GM12872 (cell line): ENCODE data around the gene SPINT1.

Experiments used
- TF ChIP-seq, protein P1 (sequence below): IDR thresholded peaks from 3 replicates; pipeline ENCODE4 v1.5.1; 2011; ENCODE audit warnings: low read depth, mild to moderate bottlenecking, low read length, moderate library complexity; ENCODE audit not compliant: insufficient read depth

SPINT1 gene

GRCh38 chr15:40891810-40892446 lies 48.1 kb downstream of the SPINT1 start:
- TF ChIP-seq, protein P1, sequence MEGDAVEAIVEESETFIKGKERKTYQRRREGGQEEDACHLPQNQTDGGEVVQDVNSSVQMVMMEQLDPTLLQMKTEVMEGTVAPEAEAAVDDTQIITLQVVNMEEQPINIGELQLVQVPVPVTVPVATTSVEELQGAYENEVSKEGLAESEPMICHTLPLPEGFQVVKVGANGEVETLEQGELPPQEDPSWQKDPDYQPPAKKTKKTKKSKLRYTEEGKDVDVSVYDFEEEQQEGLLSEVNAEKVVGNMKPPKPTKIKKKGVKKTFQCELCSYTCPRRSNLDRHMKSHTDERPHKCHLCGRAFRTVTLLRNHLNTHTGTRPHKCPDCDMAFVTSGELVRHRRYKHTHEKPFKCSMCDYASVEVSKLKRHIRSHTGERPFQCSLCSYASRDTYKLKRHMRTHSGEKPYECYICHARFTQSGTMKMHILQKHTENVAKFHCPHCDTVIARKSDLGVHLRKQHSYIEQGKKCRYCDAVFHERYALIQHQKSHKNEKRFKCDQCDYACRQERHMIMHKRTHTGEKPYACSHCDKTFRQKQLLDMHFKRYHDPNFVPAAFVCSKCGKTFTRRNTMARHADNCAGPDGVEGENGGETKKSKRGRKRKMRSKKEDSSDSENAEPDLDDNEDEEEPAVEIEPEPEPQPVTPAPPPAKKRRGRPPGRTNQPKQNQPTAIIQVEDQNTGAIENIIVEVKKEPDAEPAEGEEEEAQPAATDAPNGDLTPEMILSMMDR = peak; percentile 76

GRCh38 chr15:40892447-40893012 lies 48.7 kb downstream of the SPINT1 start:
- TF ChIP-seq, protein P1 = no peak

DNA sequence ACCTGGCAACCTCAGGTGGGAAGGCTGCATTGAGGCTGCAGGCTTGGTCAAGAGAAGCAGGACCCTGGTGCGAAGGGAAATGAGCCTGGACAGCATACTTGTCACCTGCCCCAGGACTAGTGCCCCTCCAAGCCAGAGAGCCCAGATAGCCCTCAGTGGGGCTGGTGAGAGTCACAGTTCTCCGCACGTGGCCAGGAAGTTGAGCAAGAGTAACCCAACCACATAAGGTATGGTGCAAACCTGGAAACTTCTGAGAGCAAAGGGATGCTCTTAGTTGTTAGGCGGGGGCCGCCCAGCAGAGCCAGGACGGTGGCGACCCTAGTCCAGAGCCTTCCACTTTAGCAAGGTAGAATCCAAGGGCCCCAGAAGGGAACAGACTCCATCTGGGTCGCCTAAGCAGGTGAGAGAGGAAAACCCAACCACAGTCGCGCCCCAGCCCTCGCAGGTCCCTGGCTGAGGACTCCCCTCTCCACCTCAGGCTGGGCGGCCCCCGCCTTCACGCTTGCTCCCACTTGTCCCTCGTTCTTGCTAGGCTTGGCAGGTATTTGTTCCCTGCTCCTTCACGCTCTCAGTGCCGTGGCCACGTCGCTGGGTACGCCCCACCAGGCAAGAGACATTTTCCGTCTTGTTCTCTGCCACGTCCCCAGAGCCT lies 49.3 kb downstream of the SPINT1 start:
- TF ChIP-seq, protein P1 = no peak

DNA sequence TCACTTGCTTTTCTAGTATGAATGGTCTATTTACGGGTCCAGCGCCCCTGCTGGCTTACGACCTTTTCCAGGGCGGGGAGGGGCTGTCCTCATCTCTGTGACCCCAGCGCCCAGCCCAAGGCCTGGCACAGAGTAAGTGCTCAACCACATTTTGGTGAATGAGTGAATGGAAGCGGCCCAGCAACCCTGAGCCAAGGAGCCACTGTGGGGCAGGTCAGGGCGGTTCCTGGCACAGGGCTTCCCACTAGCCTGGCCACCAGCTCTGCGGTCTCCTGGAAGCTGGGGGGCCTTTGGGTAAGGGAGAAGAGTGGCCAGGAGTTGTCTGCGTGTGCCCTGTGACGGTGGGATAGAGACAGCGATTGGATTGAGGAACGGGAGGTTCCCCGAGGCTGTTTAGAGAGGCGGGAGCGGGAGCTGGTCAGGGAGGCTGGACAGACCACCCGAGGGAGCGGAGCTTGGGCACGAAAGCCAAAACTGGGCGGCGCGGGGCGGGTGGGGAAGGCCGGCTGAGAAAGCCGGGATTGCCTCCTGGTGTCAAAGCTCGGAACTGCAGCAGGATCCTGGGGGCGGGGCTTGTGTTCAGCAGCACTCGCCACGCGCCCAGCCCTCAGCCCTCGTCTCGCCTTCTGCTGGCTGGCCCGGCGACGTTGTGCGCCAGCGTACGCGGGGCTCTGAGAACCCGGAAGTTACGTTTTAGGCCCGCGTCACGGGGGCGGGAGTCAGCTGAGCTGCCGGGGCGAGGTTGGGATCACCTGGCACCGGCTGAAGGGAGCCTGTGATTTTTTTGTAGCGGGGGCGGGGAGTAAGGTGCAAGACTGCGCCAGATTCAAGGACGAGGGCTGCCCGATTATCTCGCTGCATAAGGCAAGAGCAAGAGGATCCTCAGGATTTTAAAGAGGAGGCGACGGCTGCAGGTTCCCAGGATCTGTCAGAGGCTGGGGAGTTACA lies 50.2 kb downstream of the SPINT1 start, which contains the start of gene VPS18:
Gene VPS18 (plus strand): TSS at position 718 of the 948 bp plus-strand sequence. CDS start 319 bp downstream, outside the sequence.
- TF ChIP-seq, protein P1 = peak; percentile 93

DNA sequence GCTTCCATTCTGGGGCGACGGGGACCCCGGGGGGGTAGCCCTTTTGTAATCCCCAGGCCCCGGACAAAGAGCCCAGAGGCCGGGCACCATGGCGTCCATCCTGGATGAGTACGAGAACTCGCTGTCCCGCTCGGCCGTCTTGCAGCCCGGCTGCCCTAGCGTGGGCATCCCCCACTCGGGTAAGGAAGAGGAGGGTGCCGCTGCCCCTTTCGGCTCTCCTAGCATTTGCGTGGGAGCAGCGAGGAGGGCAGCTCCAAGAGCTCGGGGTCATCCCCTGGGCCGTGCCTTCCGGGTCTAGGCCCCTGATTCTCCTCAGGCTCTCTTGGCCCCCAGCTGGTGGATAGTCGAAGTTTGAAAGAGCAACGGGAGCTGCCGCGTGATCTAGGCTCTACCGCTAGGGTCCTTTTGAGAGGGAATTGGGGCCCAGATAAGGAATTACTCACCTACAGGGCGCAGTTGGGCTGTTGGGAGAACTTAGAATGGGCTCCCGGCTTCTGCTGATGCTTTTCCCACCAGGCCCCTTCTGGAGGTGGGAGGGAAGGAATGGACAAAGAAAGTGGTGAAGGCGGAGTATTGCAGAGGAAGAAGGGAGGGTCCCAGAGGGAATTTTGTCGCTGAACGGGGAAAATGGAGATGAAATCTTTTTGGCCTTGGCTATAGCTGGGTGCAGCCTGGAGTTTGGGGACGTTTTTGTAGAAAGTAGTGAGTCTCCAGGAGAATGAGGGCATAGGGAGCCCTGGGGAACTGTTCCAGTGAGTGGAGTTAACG lies 51.0 kb downstream of the SPINT1 start:
- TF ChIP-seq, protein P1 = peak; percentile 69

DNA sequence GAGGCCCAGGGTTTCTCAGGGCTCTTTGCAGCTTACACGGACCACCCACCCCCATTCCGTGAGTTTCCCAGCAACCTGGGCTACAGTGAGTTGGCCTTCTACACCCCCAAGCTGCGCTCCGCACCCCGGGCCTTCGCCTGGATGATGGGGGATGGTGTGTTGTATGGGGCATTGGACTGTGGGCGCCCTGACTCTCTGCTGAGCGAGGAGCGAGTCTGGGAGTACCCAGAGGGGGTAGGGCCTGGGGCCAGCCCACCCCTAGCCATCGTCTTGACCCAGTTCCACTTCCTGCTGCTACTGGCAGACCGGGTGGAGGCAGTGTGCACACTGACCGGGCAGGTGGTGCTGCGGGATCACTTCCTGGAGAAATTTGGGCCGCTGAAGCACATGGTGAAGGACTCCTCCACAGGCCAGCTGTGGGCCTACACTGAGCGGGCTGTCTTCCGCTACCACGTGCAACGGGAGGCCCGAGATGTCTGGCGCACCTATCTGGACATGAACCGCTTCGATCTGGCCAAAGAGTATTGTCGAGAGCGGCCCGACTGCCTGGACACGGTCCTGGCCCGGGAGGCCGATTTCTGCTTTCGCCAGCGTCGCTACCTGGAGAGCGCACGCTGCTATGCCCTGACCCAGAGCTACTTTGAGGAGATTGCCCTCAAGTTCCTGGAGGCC lies 55.8 kb downstream of the SPINT1 start:
- TF ChIP-seq, protein P1 = no peak
